Gastroesophageal sphincter (tissue), 4 donors: ENCODE data around the gene SPATA17. TPM values are rescaled to one million over a fixed set of nuclear protein-coding genes. Genes with fewer than 3 reads are reported as not detected.

Experiments
- ATAC-seq: fragments of 150-250 bp; one replicate; pipeline ENCODE4 v1.9.1; 2016; ENCODE audit warnings: mild to moderate bottlenecking, moderate library complexity
- H3K27ac ChIP-seq, 4 donors: fragments of 200-600 bp; sonication (generic) in 3 of 4; 1 replicate in 3 of 4; 2 replicates in 1 of 4; pipeline ENCODE4 v1.5.1; 2016 to 2019
- H3K27me3 ChIP-seq: fragments of 200-600 bp; sonication (generic); one replicate; pipeline ENCODE4 v1.5.1; 2019
- H3K36me3 ChIP-seq, 2 donors: fragments of 200-600 bp; sonication (generic); one replicate each; pipeline ENCODE4 v1.5.1; 2019; ENCODE audit warnings: control low read depth in 1 of 2
- H3K4me1 ChIP-seq, 3 donors: fragments of 200-600 bp; sonication (generic); 1 replicate in 2 of 3; 2 replicates in 1 of 3; pipeline ENCODE4 v1.5.1; 2016 to 2019; ENCODE audit warnings: control low read depth in 2 of 3
- H3K4me3 ChIP-seq, 2 donors: fragments of 200-600 bp; sonication (generic); one replicate each; pipeline ENCODE4 v1.5.1; 2019; ENCODE audit warnings: mild to moderate bottlenecking in 1 of 2, moderate library complexity in 1 of 2
- H3K9me3 ChIP-seq, 3 donors: fragments of 200-600 bp; sonication (generic); one replicate each; pipeline ENCODE4 v1.5.1; 2017 to 2019; ENCODE audit warnings: control low read depth in 2 of 3
- CTCF ChIP-seq, 4 experiments: fragments of 200-600 bp in 2 of 4; fragments of 450-650 bp in 2 of 4; sonication (generic) in 1 of 4; IDR thresholded peaks; one replicate each; pipeline ENCODE4 v1.5.1; 2017 to 2019; ENCODE audit warnings: antibody characterized with exemption in 4 of 4, mild to moderate bottlenecking in 2 of 4, moderate library complexity in 2 of 4
- EP300 ChIP-seq: sonication (generic); formaldehyde crosslinking; IDR thresholded peaks from one replicate; pipeline ENCODE4 v1.6.1; 2017; ENCODE audit warnings: antibody characterized with exemption, mild to moderate bottlenecking
- POLR2A ChIP-seq, 2 donors: fragments of 450-650 bp; IDR thresholded peaks; one replicate each; pipeline ENCODE4 v1.6.1; 2017; ENCODE audit warnings: antibody characterized with exemption in 2 of 2, mild to moderate bottlenecking in 2 of 2, moderate library complexity in 1 of 2
- POLR2AphosphoS5 ChIP-seq: sonication (generic); formaldehyde crosslinking; IDR thresholded peaks from one replicate; pipeline ENCODE4 v1.6.1; 2017; ENCODE audit warnings: antibody characterized with exemption
- WGBS, 2 donors: methylation state at CpG; one replicate each; pipeline ENCODE4 v1.1.5; 2018; ENCODE audit warnings: low coverage in 1 of 2; 5-methylcytosine and 5-hydroxymethylcytosine counted together
- small RNA-seq, 4 donors: library from RNA; depleted of rRNA; stranded (forward); fragments of <200 nt; gene quantifications; one replicate each; pipeline ENCODE3, GENCODE V24; 2016
- total RNA-seq, 4 donors: library from RNA; depleted of rRNA; stranded (reverse); fragments of >200 nt; gene quantifications; one replicate each; pipeline ENCODE4 v1.1.0, GENCODE V29; 2016

The SPATA17 gene
- total RNA-seq, 4 donors from 2014 or later = 0.13 to 0.62 (median 0.19) TPM; not detected in 1

GRCh38 chr1:217910791-217911320 is 279.7 kb downstream of the SPATA17 start:
- no peaks in the 10 kb centered on the region for H3K27me3 ChIP-seq
- no peaks in the 10 kb centered on the region for H3K4me1 ChIP-seq
- H3K36me3 ChIP-seq = no peaks in the 10 kb centered on the region
- no peak overlapping the region for H3K4me3 ChIP-seq
- no peak for TF ChIP-seq POLR2A (IDR thresholded peaks at IDR 0.05)
- no peak for TF ChIP-seq POLR2AphosphoS5
- no peak for TF ChIP-seq EP300
- no peak for TF ChIP-seq CTCF (IDR thresholded peaks at IDR 0.05)
- no peak for ATAC-seq
- H3K9me3 ChIP-seq = no peaks in the 10 kb centered on the region
- H3K27ac ChIP-seq = no peak overlapping the region
- WGBS, 2 donors = 73 to 94% methylated on average over 2 to 3 of the region's 3 CpGs

- Histone ChIP-seq H3K4me3 (no peak overlapping the region), H3K27me3 (no peaks in the 10 kb centered on the region), H3K27ac (no peak overlapping the region), H3K9me3 (no peaks in the 10 kb centered on the region), H3K4me1 (no peaks in the 10 kb centered on the region), H3K36me3 (no peaks in the 10 kb centered on the region)
- ATAC-seq = no peak
- WGBS, 2 donors = 79 to 93% methylated on average over 2 to 6 of the region's 8 CpGs
- no peak for TF ChIP-seq POLR2AphosphoS5
- TF ChIP-seq POLR2A (IDR thresholded peaks at IDR 0.05) = no peak
Observed at GRCh38 chr1:217911908-217912307, 280.8 kb downstream of the SPATA17 start.

- TF ChIP-seq CTCF (IDR thresholded peaks at IDR 0.05) (no peak), EP300 (no peak), POLR2AphosphoS5 (no peak), POLR2A (IDR thresholded peaks at IDR 0.05) (no peak)
- Histone ChIP-seq H3K4me3 (no peak overlapping the region), H3K9me3 (no peaks in the 10 kb centered on the region), H3K27me3 (peaks cover 12% of the 10 kb centered on the region), H3K27ac (no peak overlapping the region), H3K4me1 (no peaks in the 10 kb centered on the region), H3K36me3 (no peaks in the 10 kb centered on the region)
- WGBS, 2 donors = 72 to 75% methylated on average over 3 to 8 of the region's 13 CpGs
- no peak for ATAC-seq
Observed at GRCh38 chr1:217917281-217917887, 286.2 kb downstream of the SPATA17 start.

GRCh38 chr1:217919683-217920388 is 288.7 kb downstream of the SPATA17 start:
- TF ChIP-seq POLR2A (IDR thresholded peaks at IDR 0.05) = no peak
- TF ChIP-seq POLR2AphosphoS5 = no peak
- TF ChIP-seq EP300 = no peak
- no peak for TF ChIP-seq CTCF (IDR thresholded peaks at IDR 0.05)
- Histone ChIP-seq H3K9me3 (no peaks in the 10 kb centered on the region), H3K4me3 (no peak overlapping the region), H3K27ac (no peak overlapping the region), H3K36me3 (no peaks in the 10 kb centered on the region), H3K27me3 (peaks cover 24% of the 10 kb centered on the region), H3K4me1 (no peaks in the 10 kb centered on the region)
- ATAC-seq = no peak
- WGBS, 2 donors = 49 to 73% methylated on average over 12 to 18 of the region's 18 CpGs

Small RNA genes within 50 kb of the gene (small RNA-seq; reads per million reads assigned to genes)
- 0 reads per million in 4 donors for gene UBBP2

Other genes with a start within 250 kb of the SPATA17 start
- 10 to 100 TPM; 11.2 to 18.7 (median 14.3) TPM for gene GPATCH2, start 254 bp upstream of the SPATA17 start, total RNA-seq